CD8-positive, alpha-beta memory T cell (primary cell): ENCODE measurements around the gene RPL39L. TPM values are rescaled to one million over a fixed set of nuclear protein-coding genes. Genes with fewer than 3 reads are reported as not detected.

Experiments
- CTCF ChIA-PET: fragments of 350-600 bp; sonication (Branson Sonifier 250); formaldehyde crosslinking; loops from one replicate; lab custom pipeline; 2021; ENCODE audit warnings: antibody characterized with exemption; lab: Charles Lee
- POLR2A ChIA-PET: fragments of 350-600 bp; sonication (Branson Sonifier 250); formaldehyde crosslinking; loops from one replicate; lab custom pipeline; 2021; ENCODE audit warnings: antibody characterized with exemption; lab: Charles Lee
- DNase-seq, 5 donors: peaks; one replicate each; pipeline versions ENCODE4 v3.0.0 to v3.0.0-alpha.2; 2020 to 2022; ENCODE audit warnings: mixed read lengths in 1 of 5
- H3K27ac ChIP-seq: one replicate; pipeline ENCODE4 v1.7.0; 2013; ENCODE audit warnings: low read depth, mild to moderate bottlenecking, low read length, moderate library complexity
- H3K27me3 ChIP-seq: 2 replicates; pipeline ENCODE4 v1.7.0; 2013; ENCODE audit warnings: low read length, mild to moderate bottlenecking; ENCODE audit not compliant: insufficient read depth, poor library complexity, severe bottlenecking
- H3K36me3 ChIP-seq: 2 replicates; pipeline ENCODE4 v1.7.0; 2013; ENCODE audit warnings: mild to moderate bottlenecking, low read length, moderate library complexity; ENCODE audit not compliant: insufficient read depth
- H3K4me1 ChIP-seq: 2 replicates; pipeline ENCODE4 v1.7.0; 2013; ENCODE audit warnings: mild to moderate bottlenecking, low read length, moderate library complexity; ENCODE audit not compliant: insufficient read depth
- H3K4me3 ChIP-seq: 2 replicates; pipeline ENCODE4 v1.7.0; 2013; ENCODE audit warnings: mild to moderate bottlenecking, low read length
- H3K9me3 ChIP-seq: 2 replicates; pipeline ENCODE4 v1.7.0; 2013; ENCODE audit warnings: mild to moderate bottlenecking, low read length
- H3K27ac Mint-ChIP-seq, 8 donors: one replicate each; pipeline ENCODE4 v1.8.0; 2020 to 2021; ENCODE audit warnings: mixed read lengths in 8 of 8, mild to moderate bottlenecking in 6 of 8, inconsistent platforms in 3 of 8, moderate library complexity in 3 of 8
- H3K27me3 Mint-ChIP-seq, 2 donors: one replicate each; pipeline ENCODE4 v1.8.0; 2020 to 2021; ENCODE audit warnings: mixed read lengths in 2 of 2, mild to moderate bottlenecking in 1 of 2, moderate library complexity in 1 of 2
- H3K36me3 Mint-ChIP-seq, 3 donors: one replicate each; pipeline ENCODE4 v1.8.0; 2020 to 2021; ENCODE audit warnings: mixed read lengths in 3 of 3, inconsistent platforms in 1 of 3, mild to moderate bottlenecking in 1 of 3
- H3K4me1 Mint-ChIP-seq, 3 donors: one replicate each; pipeline ENCODE4 v1.8.0; 2020 to 2021; ENCODE audit warnings: mixed read lengths in 3 of 3, inconsistent platforms in 1 of 3, mild to moderate bottlenecking in 1 of 3
- H3K4me3 Mint-ChIP-seq, 7 donors: one replicate each; pipeline ENCODE4 v1.8.0; 2020 to 2021; ENCODE audit warnings: mixed read lengths in 7 of 7, mild to moderate bottlenecking in 6 of 7, moderate library complexity in 4 of 7, inconsistent platforms in 2 of 7
- H3K9me3 Mint-ChIP-seq, 5 donors: one replicate each; pipeline ENCODE4 v1.8.0; 2020 to 2022; ENCODE audit warnings: mixed read lengths in 5 of 5, mild to moderate bottlenecking in 3 of 5, moderate library complexity in 2 of 5, inconsistent platforms in 1 of 5
- polyA plus RNA-seq: library from polyadenylated mRNA; unstranded; fragments of 300-500 nt; fragmentation: Illumina TruSeq; gene quantifications from one replicate; pipeline ENCODE4 v1.2.3, GENCODE V29; 2021
- total RNA-seq, 2 experiments: library from RNA; stranded (reverse); gene quantifications; one replicate each; pipeline ENCODE4 v1.2.3, GENCODE V29; 2021

Gene RPL39L
- total and polyA plus RNA-seq, 3 experiments from 2014 or later, result 10.3 to 13.1 (median 11.3) TPM

- DNase-seq, result no peak
- Histone ChIP-seq H3K9me3 (no peaks in the 10 kb centered on the region), H3K4me3 (no peak overlapping the region), H3K36me3 (no peaks in the 10 kb centered on the region), H3K27ac (no peak overlapping the region), H3K27me3 (no peaks in the 10 kb centered on the region), H3K4me1 (no peaks in the 10 kb centered on the region)
- H3K27me3 Mint-ChIP-seq, result peaks cover 8 to 13% of the 10 kb centered on the region in 2 donors
- no peak overlapping the region for H3K4me3 Mint-ChIP-seq
- ChIA-PET CTCF (interaction anchor here (0.9 to 5.4 kb wide), 4 partner anchors 12 to 313 kb away, joined by 3 to 121 read pairs (median 46); partner anchors contain the start of gene RPL39L), POLR2A (no interaction called here)
- no peak overlapping the region for H3K27ac Mint-ChIP-seq
- peaks cover 0 to 4% (median 2%) of the 10 kb centered on the region in 5 donors for H3K9me3 Mint-ChIP-seq
- H3K36me3 Mint-ChIP-seq, result peaks cover 0 to 2% (median 0%) of the 10 kb centered on the region in 3 donors
- H3K4me1 Mint-ChIP-seq, result peaks cover 0 to 3% (median 3%) of the 10 kb centered on the region in 3 donors
These were observed 23.1 kb upstream of the RPL39L start for GRCh38 chr3:187162265-187162953.

GRCh38 chr3:187161556-187161955 lies 22.3 kb upstream of the RPL39L start:
- Histone ChIP-seq H3K36me3 (no peaks in the 10 kb centered on the region), H3K4me1 (no peaks in the 10 kb centered on the region), H3K9me3 (no peaks in the 10 kb centered on the region), H3K27ac (no peak overlapping the region), H3K4me3 (no peak overlapping the region), H3K27me3 (no peaks in the 10 kb centered on the region)
- DNase-seq, result no peak
- peaks cover 0 to 3% (median 3%) of the 10 kb centered on the region in 3 donors for H3K4me1 Mint-ChIP-seq
- H3K27me3 Mint-ChIP-seq, result peaks cover 8 to 13% of the 10 kb centered on the region in 2 donors
- H3K36me3 Mint-ChIP-seq, result peaks cover 0 to 2% (median 0%) of the 10 kb centered on the region in 3 donors
- H3K9me3 Mint-ChIP-seq, result peaks cover 0 to 4% (median 2%) of the 10 kb centered on the region in 5 donors
- POLR2A ChIA-PET, result no interaction called here
- H3K27ac Mint-ChIP-seq, result peak overlapping the region in 2 of 8 donors; percentile 1 to 78
- no peak overlapping the region for H3K4me3 Mint-ChIP-seq
- CTCF ChIA-PET, result interaction anchor here (2.4 to 5.4 kb wide), 4 partner anchors 13 to 312 kb away, joined by 9 to 121 read pairs (median 31); partner anchors contain the start of gene RPL39L

- no peak overlapping the region for H3K27ac ChIP-seq
- POLR2A ChIA-PET, result interaction anchor here (0.6 to 1.3 kb wide), 3 partner anchors 11 to 178 kb away, joined by 3 to 5 read pairs (median 4); partner anchors contain the start of gene RPL39L
- no peaks in the 10 kb centered on the region for H3K36me3 ChIP-seq
- H3K9me3 ChIP-seq, result no peaks in the 10 kb centered on the region
- Mint-ChIP-seq H3K36me3 (peaks cover 1 to 9% (median 2%) of the 10 kb centered on the region in 3 donors), H3K9me3 (peaks cover 2 to 10% (median 6%) of the 10 kb centered on the region in 5 donors), H3K27me3 (peaks cover 19 to 27% of the 10 kb centered on the region in 2 donors), H3K4me1 (peaks cover 0 to 5% (median 4%) of the 10 kb centered on the region in 3 donors), H3K4me3 (no peak overlapping the region), H3K27ac (peak overlapping the region in 1 of 8 donors; percentile 54)
- DNase-seq, result peak; percentile 47 to 79 (median 56)
- H3K4me3 ChIP-seq, result no peak overlapping the region
- H3K4me1 ChIP-seq, result no peaks in the 10 kb centered on the region
- no peaks in the 10 kb centered on the region for H3K27me3 ChIP-seq
- CTCF ChIA-PET, result interaction anchor here (0.7 to 5.1 kb wide), 19 partner anchors 12 to 303 kb away, joined by 3 to 81 read pairs (median 4); partner anchors contain the start of gene RPL39L
These were observed 11.3 kb upstream of the RPL39L start for GRCh38 chr3:187150599-187150998.

- Histone ChIP-seq H3K9me3 (no peaks in the 10 kb centered on the region), H3K27ac (no peak overlapping the region), H3K36me3 (no peaks in the 10 kb centered on the region), H3K4me3 (no peak overlapping the region), H3K27me3 (no peaks in the 10 kb centered on the region), H3K4me1 (no peaks in the 10 kb centered on the region)
- H3K36me3 Mint-ChIP-seq, result peaks cover 1 to 12% (median 3%) of the 10 kb centered on the region in 3 donors
- peaks cover 3 to 12% (median 9%) of the 10 kb centered on the region in 5 donors for H3K9me3 Mint-ChIP-seq
- no peak overlapping the region for H3K4me3 Mint-ChIP-seq
- no peak for DNase-seq
- POLR2A ChIA-PET, result interaction anchor here (1.0 to 1.3 kb wide), 2 partner anchors 11 to 37 kb away, joined by 4 to 5 read pairs; partner anchors contain the start of gene RPL39L
- H3K27ac Mint-ChIP-seq, result peak overlapping the region in 1 of 8 donors; percentile 75
- CTCF ChIA-PET, result interaction anchor here (0.7 to 5.1 kb wide), 18 partner anchors 11 to 301 kb away, joined by 3 to 81 read pairs (median 4); partner anchors contain the start of gene RPL39L
- H3K4me1 Mint-ChIP-seq, result peaks cover 0 to 5% (median 4%) of the 10 kb centered on the region in 3 donors
- H3K27me3 Mint-ChIP-seq, result peaks cover 19 to 25% of the 10 kb centered on the region in 2 donors
These were observed 10.9 kb upstream of the RPL39L start for GRCh38 chr3:187150186-187150585.

- Histone ChIP-seq H3K27me3 (no peaks in the 10 kb centered on the region), H3K9me3 (peaks cover 4% of the 10 kb centered on the region), H3K4me1 (no peaks in the 10 kb centered on the region), H3K36me3 (no peaks in the 10 kb centered on the region), H3K27ac (no peak overlapping the region), H3K4me3 (no peak overlapping the region)
- Mint-ChIP-seq H3K36me3 (peaks cover 3 to 32% (median 8%) of the 10 kb centered on the region in 3 donors), H3K4me1 (peaks cover 0 to 5% (median 4%) of the 10 kb centered on the region in 3 donors), H3K27ac (no peak overlapping the region), H3K9me3 (peaks cover 13 to 21% (median 20%) of the 10 kb centered on the region in 5 donors), H3K27me3 (peaks cover 8 to 11% of the 10 kb centered on the region in 2 donors), H3K4me3 (no peak overlapping the region)
- DNase-seq, result no peak
- CTCF ChIA-PET, result no interaction called here
- POLR2A ChIA-PET, result no interaction called here
These were observed 7.1 kb upstream of the RPL39L start for GRCh38 chr3:187146389-187146788.

- no peaks in the 10 kb centered on the region for H3K27me3 ChIP-seq
- Mint-ChIP-seq H3K27me3 (no peaks in the 10 kb centered on the region), H3K4me3 (no peak overlapping the region), H3K4me1 (no peaks in the 10 kb centered on the region), H3K9me3 (peaks cover 13 to 21% (median 20%) of the 10 kb centered on the region in 5 donors), H3K36me3 (peaks cover 3 to 32% (median 8%) of the 10 kb centered on the region in 3 donors), H3K27ac (peak overlapping the region in 1 of 8 donors; percentile 52)
- no peaks in the 10 kb centered on the region for H3K36me3 ChIP-seq
- H3K4me1 ChIP-seq, result no peaks in the 10 kb centered on the region
- ChIA-PET CTCF (no interaction called here), POLR2A (interaction anchor here (0.7 kb wide), 1 partner anchor 118 kb away, joined by 3 read pairs; no protein-coding TSS in a partner anchor)
- H3K4me3 ChIP-seq, result no peak overlapping the region
- no peak overlapping the region for H3K27ac ChIP-seq
- no peak for DNase-seq
- H3K9me3 ChIP-seq, result peaks cover 4% of the 10 kb centered on the region
These were observed 6.0 kb upstream of the RPL39L start for GRCh38 chr3:187145149-187145895.

GRCh38 chr3:187139895-187140253 lies 578 bp upstream of the RPL39L start:
- Mint-ChIP-seq H3K36me3 (peaks cover 4 to 20% (median 6%) of the 10 kb centered on the region in 3 donors), H3K9me3 (peaks cover 8 to 13% (median 10%) of the 10 kb centered on the region in 5 donors), H3K27ac (peak overlapping the region; percentile 83 to 96 (median 93)), H3K27me3 (no peaks in the 10 kb centered on the region), H3K4me1 (peaks cover 15 to 27% (median 19%) of the 10 kb centered on the region in 3 donors), H3K4me3 (peak overlapping the region; percentile 83 to 97 (median 90))
- DNase-seq, result peak in 1 of 5 donors; percentile 5
- peak overlapping the region; percentile 83 for H3K4me3 ChIP-seq
- H3K27me3 ChIP-seq, result no peaks in the 10 kb centered on the region
- ChIA-PET POLR2A (interaction anchor here (0.5 to 2.1 kb wide), 14 partner anchors 9 to 570 kb away, joined by 3 to 10 read pairs (median 4); partner anchors contain the start of genes DNAJB11 and EIF4A2), CTCF (interaction anchor here (0.8 to 5.2 kb wide), 35 partner anchors 9 to 570 kb away, joined by 3 to 53 read pairs (median 4); partner anchors contain the start of genes DNAJB11, RTP4 and ST6GAL1)
- peaks cover 14% of the 10 kb centered on the region for H3K4me1 ChIP-seq
- H3K27ac ChIP-seq, result peak overlapping the region; percentile 78
- no peaks in the 10 kb centered on the region for H3K36me3 ChIP-seq
- peaks cover 3% of the 10 kb centered on the region for H3K9me3 ChIP-seq
